Hematopoietic multipotent progenitor cell (in vitro differentiated cells): ENCODE results near the gene UCN3. TPM values are rescaled to one million over a fixed set of nuclear protein-coding genes. Genes with fewer than 3 reads are reported as not detected.
"Not testable (repeated sequence)": the region's sequence is repeated elsewhere in the genome, so short reads cannot be mapped to it uniquely, and the experiment has no call there.

Experiments used
- DNase-seq, 3 donors: peaks; one replicate each; pipeline ENCODE4 v3.0.0-alpha.2; 2011 to 2015; ENCODE audit warnings: low read depth in 2 of 3, low spot score in 2 of 3
- total RNA-seq: library from RNA; depleted of rRNA; stranded (reverse); fragments of >200 nt; gene quantifications from one replicate; pipeline ENCODE4 v1.2.3, GENCODE V29; 2012

UCN3 gene
- total RNA-seq, 1 donor: not detected

- no peak for DNase-seq
Measured at GRCh38 chr10:5402798-5403197, 38.0 kb downstream of the UCN3 start.

GRCh38 chr10:5404208-5405041 lies 39.7 kb downstream of the UCN3 start, which contains the start of gene TUBAL3:
TSS of gene TUBAL3 (minus strand) at chr10:5404828. CDS start at chr10:5404792, 36 bp downstream.
- no peak for DNase-seq

- no peak for DNase-seq
Measured at GRCh38 chr10:5406918-5407317, 42.2 kb downstream of the UCN3 start.

DNA sequence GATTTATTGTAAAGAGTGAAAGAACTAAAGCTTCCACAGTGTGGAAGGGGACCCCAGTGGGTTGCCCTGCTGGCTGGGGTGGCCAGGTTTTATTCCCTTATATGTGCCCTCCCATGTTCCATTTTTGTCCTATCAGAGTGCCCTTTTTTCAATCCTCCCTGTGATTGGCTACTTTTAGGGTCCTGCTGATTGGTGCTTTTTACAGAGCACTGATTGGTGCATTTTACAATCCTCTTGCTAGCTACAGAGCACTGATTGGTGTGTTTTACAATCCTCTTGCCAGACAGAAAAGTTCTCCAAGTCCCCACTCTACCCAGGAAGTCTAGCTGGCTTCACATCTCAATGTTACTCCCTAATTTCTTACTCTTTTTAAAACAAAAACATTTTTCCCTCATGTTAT lies 46.0 kb downstream of the UCN3 start:
- not testable (repeated sequence) for DNase-seq

GRCh38 chr10:5411941-5412276 lies 47.1 kb downstream of the UCN3 start:
- DNase-seq: no peak

DNA sequence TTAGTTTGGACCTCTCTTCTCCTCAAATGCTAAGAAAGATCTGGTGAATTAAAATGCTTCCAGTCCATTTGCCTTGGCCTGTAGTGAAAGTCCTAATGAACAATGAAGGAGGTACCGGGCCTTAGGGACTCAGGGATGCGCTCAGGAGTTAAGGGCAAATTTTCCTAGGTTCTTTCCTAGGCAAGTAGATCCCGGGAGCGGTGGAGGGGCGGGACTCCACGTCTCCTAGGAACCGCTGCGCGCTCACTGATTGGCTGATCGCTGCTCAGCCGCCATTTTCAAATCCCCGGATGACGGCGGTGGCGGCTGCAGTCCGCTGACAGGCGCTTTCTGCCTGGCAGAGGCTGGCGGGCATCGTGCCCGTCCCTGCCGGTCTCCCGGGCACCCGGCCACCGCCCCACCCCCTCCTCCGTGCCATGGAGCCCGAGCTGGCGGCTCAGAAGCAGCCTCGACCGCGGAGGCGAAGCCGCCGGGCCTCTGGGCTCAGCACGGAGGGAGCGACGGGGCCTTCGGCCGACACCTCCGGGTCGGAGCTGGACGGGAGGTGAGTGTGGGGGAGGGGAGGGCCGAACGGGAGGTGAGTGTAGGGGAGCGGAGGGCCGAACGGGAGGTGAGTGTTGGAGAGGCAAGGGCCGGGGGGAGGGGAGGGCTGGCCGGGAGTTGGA lies 47.6 kb downstream of the UCN3 start, which contains the start of gene NET1:
NET1 (plus strand) TSS at position 281 of the 665 bp plus-strand sequence; CDS start at position 417, 136 bp downstream.
- DNase-seq: peak; percentile 29 to 82 (median 74)

GRCh38 chr10:5413012-5413938 lies 48.5 kb downstream of the UCN3 start:
- peak in 2 of 3 donors; percentile 4 to 9 for DNase-seq

DNA sequence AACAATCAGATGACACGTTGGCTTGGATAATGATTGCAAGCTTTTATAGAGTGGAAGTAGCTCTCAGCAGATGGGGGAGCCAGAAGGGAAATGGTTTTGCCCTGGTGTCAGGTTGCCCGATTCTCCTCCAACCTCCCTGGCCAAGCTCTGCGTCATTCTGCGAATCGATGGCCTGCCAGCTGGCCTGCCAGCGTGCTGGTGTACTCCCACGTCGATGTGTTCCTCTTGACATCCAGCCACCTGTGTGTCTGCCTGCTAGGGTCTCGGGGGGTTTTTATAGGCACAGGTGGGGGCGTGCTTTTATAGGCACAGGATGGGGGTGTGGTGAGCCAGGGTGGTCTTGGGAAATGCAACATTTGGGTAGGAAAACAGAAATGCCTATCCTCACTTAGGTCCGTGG lies 52.2 kb downstream of the UCN3 start:
- DNase-seq: no peak

GRCh38 chr10:5418584-5418983 lies 53.8 kb downstream of the UCN3 start:
- DNase-seq: no peak

- peak in 2 of 3 donors; percentile 18 to 52 for DNase-seq
Measured at GRCh38 chr10:5419466-5420094, 54.8 kb downstream of the UCN3 start.

DNA sequence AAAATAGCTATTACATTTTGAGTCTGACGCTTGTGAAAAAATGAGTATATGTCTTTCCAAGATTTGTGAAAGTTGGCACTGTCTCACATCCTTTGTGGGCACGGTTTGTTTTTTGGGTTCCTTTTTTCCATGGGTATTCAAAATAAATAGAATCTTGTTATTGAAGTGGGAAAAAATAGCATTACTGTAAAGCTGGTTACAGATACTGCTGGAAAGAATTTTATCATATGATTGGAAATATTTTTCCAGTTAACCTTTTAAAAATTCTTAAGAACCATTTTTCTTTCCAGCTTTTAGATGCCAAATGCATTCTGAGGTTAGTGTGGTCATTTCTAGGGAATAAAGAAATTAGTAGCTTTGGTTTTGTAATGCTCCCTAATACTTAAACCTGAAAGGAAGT lies 59.0 kb downstream of the UCN3 start:
- no peak for DNase-seq

Other genes starting within 250 kb of the UCN3 start
- gene AKR1C8, start 179.8 kb upstream of the UCN3 start, total RNA-seq: under 0.01 TPM
- gene AKR1C4, start 168.1 kb upstream of the UCN3 start, total RNA-seq: not detected
- gene TUBAL3, start 39.9 kb downstream of the UCN3 start, total RNA-seq: 1.3 TPM
- 31.5 TPM for gene NET1, start 47.6 kb downstream of the UCN3 start, total RNA-seq
- gene CALML5, start 134.6 kb downstream of the UCN3 start, total RNA-seq: not detected
- not detected for gene CALML3, start 160.0 kb downstream of the UCN3 start, total RNA-seq